H9 (cell line): ENCODE measurements around the gene RGS14. TPM values are rescaled to one million over a fixed set of nuclear protein-coding genes. Genes with fewer than 3 reads are reported as not detected.

Experiments used
- DNase-seq: peaks from one replicate; pipeline ENCODE4 v3.0.0-alpha.2; 2017
- H2AFZ ChIP-seq: one replicate; pipeline ENCODE4 v1.6.1; 2013; ENCODE audit warnings: mild to moderate bottlenecking, low read length, control low read depth, moderate library complexity
- H2AK5ac ChIP-seq: 2 replicates; pipeline ENCODE4 v1.6.1; 2013; ENCODE audit warnings: low read length, control low read depth, mixed read lengths; ENCODE audit not compliant: insufficient read length
- H2BK120ac ChIP-seq: one replicate; pipeline ENCODE4 v1.6.1; 2013; ENCODE audit warnings: low read depth, mild to moderate bottlenecking, low read length, control low read depth, inconsistent platforms; ENCODE audit not compliant: poor library complexity, severe bottlenecking
- H2BK12ac ChIP-seq: 2 replicates; pipeline ENCODE4 v1.6.1; 2013; ENCODE audit warnings: low read length, control low read depth, mixed read lengths, low read depth; ENCODE audit not compliant: insufficient read length
- H2BK15ac ChIP-seq: 2 replicates; pipeline ENCODE4 v1.6.1; 2013; ENCODE audit warnings: low read depth, low read length, control low read depth
- H2BK20ac ChIP-seq: one replicate; pipeline ENCODE4 v1.6.1; 2013; ENCODE audit warnings: low read depth, mild to moderate bottlenecking, low read length, control low read depth, inconsistent platforms; ENCODE audit not compliant: poor library complexity, severe bottlenecking
- H2BK5ac ChIP-seq: 2 replicates; pipeline ENCODE4 v1.6.1; 2013; ENCODE audit warnings: low read length, control low read depth, mixed read lengths; ENCODE audit not compliant: insufficient read length
- H3K14ac ChIP-seq: 2 replicates; pipeline ENCODE4 v1.6.1; 2013; ENCODE audit warnings: low read length, control low read depth; ENCODE audit not compliant: insufficient read depth
- H3K18ac ChIP-seq: 2 replicates; pipeline ENCODE4 v1.6.1; 2013; ENCODE audit warnings: low read depth, mild to moderate bottlenecking, mixed read lengths, low read length, control low read depth; ENCODE audit not compliant: insufficient read length
- H3K23ac ChIP-seq: 2 replicates; pipeline ENCODE4 v1.6.1; 2013; ENCODE audit warnings: low read length, control low read depth, mixed read lengths, low read depth; ENCODE audit not compliant: insufficient read length
- H3K23me2 ChIP-seq: 2 replicates; pipeline ENCODE4 v1.6.1; 2013; ENCODE audit warnings: low read depth, mild to moderate bottlenecking, mixed read lengths, low read length, control low read depth; ENCODE audit not compliant: insufficient read length, poor library complexity, severe bottlenecking
- H3K27ac ChIP-seq: 2 replicates; pipeline ENCODE4 v1.5.1; 2013; ENCODE audit warnings: low read length, control low read depth, mixed read lengths, low read depth; ENCODE audit not compliant: insufficient read length
- H3K27me3 ChIP-seq: 2 replicates; pipeline ENCODE4 v1.6.1; 2013; ENCODE audit warnings: low read length, control low read depth, inconsistent platforms; ENCODE audit not compliant: insufficient read depth
- H3K4ac ChIP-seq: 2 replicates; pipeline ENCODE4 v1.6.1; 2013; ENCODE audit warnings: low read depth, mild to moderate bottlenecking, control low read depth, inconsistent platforms, low read length, moderate library complexity
- H3K4me1 ChIP-seq: 2 replicates; pipeline ENCODE4 v1.6.1; 2013; ENCODE audit warnings: low read length, control low read depth, inconsistent platforms; ENCODE audit not compliant: insufficient read depth
- H3K4me2 ChIP-seq: 2 replicates; pipeline ENCODE4 v1.6.1; 2013; ENCODE audit warnings: low read length, control low read depth, mixed read lengths; ENCODE audit not compliant: insufficient read length, insufficient read depth
- H3K56ac ChIP-seq: 2 replicates; pipeline ENCODE4 v1.6.1; 2013; ENCODE audit warnings: low read depth, mild to moderate bottlenecking, mixed read lengths, low read length, control low read depth; ENCODE audit not compliant: insufficient read length
- H3K79me1 ChIP-seq: 2 replicates; pipeline ENCODE4 v1.6.1; 2013; ENCODE audit warnings: low read depth, mild to moderate bottlenecking, moderate library complexity, low read length, control low read depth, inconsistent platforms; ENCODE audit not compliant: insufficient read depth, poor library complexity, severe bottlenecking
- H3K79me2 ChIP-seq: 2 replicates; pipeline ENCODE4 v1.6.1; 2013; ENCODE audit warnings: low read length, control low read depth, inconsistent platforms; ENCODE audit not compliant: insufficient read depth
- H3K9ac ChIP-seq: 2 replicates; pipeline ENCODE4 v1.6.1; 2013; ENCODE audit warnings: low read length, control low read depth, mixed read lengths; ENCODE audit not compliant: insufficient read length; ENCODE audit errors: extremely low read depth
- H3K9me3 ChIP-seq: one replicate; pipeline ENCODE4 v1.6.1; 2013; ENCODE audit warnings: low read depth, low read length, inconsistent platforms; ENCODE audit not compliant: control insufficient read depth
- H3T11ph ChIP-seq: one replicate; pipeline ENCODE4 v1.6.1; 2013; ENCODE audit warnings: mild to moderate bottlenecking, low read length, control low read depth, inconsistent platforms
- H4K20me1 ChIP-seq: one replicate; pipeline ENCODE4 v1.6.1; 2013; ENCODE audit not compliant: control insufficient read depth, insufficient read length, insufficient read depth
- H4K5ac ChIP-seq: 2 replicates; pipeline ENCODE4 v1.6.1; 2013; ENCODE audit warnings: low read depth, mild to moderate bottlenecking, mixed read lengths, low read length, control low read depth; ENCODE audit not compliant: insufficient read length
- H4K8ac ChIP-seq: replicated peaks from 2 replicates; pipeline ENCODE4 v1.6.1; 2013; ENCODE audit warnings: low read length, control low read depth, mixed read lengths, low read depth; ENCODE audit not compliant: insufficient read length
- H4K91ac ChIP-seq: 2 replicates; pipeline ENCODE4 v1.6.1; 2013; ENCODE audit warnings: low read depth, mild to moderate bottlenecking, moderate library complexity, mixed read lengths, low read length, control low read depth; ENCODE audit not compliant: insufficient read length
- H3K27ac Mint-ChIP-seq, 3 experiments: 2 replicates in 2 of 3; 3 replicates in 1 of 3; pipeline ENCODE4 v1.8.0; 2020 to 2021; ENCODE audit warnings: mixed read lengths in 3 of 3, mild to moderate bottlenecking in 1 of 3, moderate library complexity in 1 of 3
- H3K27me3 Mint-ChIP-seq: 2 replicates; pipeline ENCODE4 v1.8.0; 2021; ENCODE audit warnings: low read depth, mild to moderate bottlenecking, moderate library complexity, mixed read lengths
- H3K36me3 Mint-ChIP-seq, 3 experiments: 2 replicates in 2 of 3; 3 replicates in 1 of 3; pipeline ENCODE4 v1.8.0; 2020 to 2021; ENCODE audit warnings: low read depth in 3 of 3, mixed read lengths in 3 of 3; ENCODE audit not compliant: insufficient read depth in 1 of 3
- H3K4me1 Mint-ChIP-seq, 2 experiments: 2 replicates each; pipeline ENCODE4 v1.8.0; 2020; ENCODE audit warnings: mixed read lengths in 2 of 2
- H3K4me3 Mint-ChIP-seq, 2 experiments: 2 replicates in 1 of 2; 3 replicates in 1 of 2; pipeline ENCODE4 v1.8.0; 2020 to 2021; ENCODE audit warnings: mild to moderate bottlenecking in 2 of 2, mixed read lengths in 2 of 2, moderate library complexity in 1 of 2
- H3K9me3 Mint-ChIP-seq, 2 experiments: 2 replicates in 1 of 2; 3 replicates in 1 of 2; pipeline ENCODE4 v1.8.0; 2020; ENCODE audit warnings: mild to moderate bottlenecking in 2 of 2, mixed read lengths in 2 of 2, moderate library complexity in 1 of 2
- WGBS: extraction: QIAGEN DNeasy Blood & Tissue Kit; methylation state at CpG from one replicate; pipeline ENCODE4 v1.1.7; 2013; ENCODE audit warnings: missing lambda C conversion rate, low lambda C conversion rate, mixed read lengths; ENCODE audit not compliant: insufficient read length; ENCODE audit errors: extremely low coverage; 5-methylcytosine and 5-hydroxymethylcytosine counted together
- total RNA-seq: library from RNA; stranded (reverse); gene quantifications from 2 replicates; pipeline ENCODE4 v1.2.1, GENCODE V29; 2021
- TF ChIP-seq, protein P1 (sequence below): fragments of 200-600 bp; sonication (generic); conservative IDR thresholded peaks from 3 replicates; pipeline ENCODE4 v1.8.0; 2021; ENCODE audit warnings: antibody characterized with exemption, mild to moderate bottlenecking

Gene RGS14
- total RNA-seq, 1 experiment from 2014 or later = 12.3 TPM

DNA sequence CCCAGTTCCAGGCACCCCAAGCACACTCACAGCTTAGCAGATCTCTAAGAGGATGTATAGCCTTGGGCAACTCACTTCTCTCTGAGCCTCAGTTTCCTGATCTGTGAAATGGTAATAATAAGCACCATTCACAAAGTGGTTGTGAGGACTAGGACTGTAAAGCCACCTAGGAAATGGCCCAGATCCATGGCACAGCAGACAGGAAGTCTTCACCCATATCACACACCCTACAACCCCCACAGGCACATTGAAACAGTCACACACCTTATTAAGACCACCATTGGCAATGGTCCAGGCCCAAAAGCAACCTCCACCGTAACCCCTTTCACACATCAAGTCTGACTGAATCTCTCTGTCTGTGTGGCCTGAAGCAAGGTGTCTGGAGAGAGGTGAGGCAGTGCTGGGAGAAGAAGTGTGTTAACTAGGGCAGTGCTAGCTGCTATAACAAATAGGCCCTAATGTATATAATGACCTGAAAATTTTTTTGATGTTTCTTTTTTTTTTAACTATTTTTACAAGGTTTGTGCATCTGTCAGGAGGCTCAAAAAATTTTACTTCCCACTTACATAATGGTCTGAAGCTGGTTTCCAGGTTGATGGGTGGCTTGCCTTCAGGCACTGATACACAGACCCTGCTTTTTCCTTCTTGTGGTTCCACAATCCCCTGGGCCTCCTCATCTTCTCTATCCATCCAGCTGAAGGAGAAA lies 2.4 kb upstream of the RGS14 start:
- H3K14ac ChIP-seq = no peak overlapping the region
- H3K4me3 Mint-ChIP-seq = no peak overlapping the region
- H2AK5ac ChIP-seq = no peak overlapping the region
- H3K23me2 ChIP-seq = peaks cover 7% of the 10 kb centered on the region
- H2BK15ac ChIP-seq = no peak overlapping the region
- no peak overlapping the region for H2BK12ac ChIP-seq
- no CpG with 5 or more reads among the region's 1 CpG for WGBS
- H3K4me1 ChIP-seq = peaks cover 3% of the 10 kb centered on the region; the same call in 1 of the 2 replicates
- H4K8ac ChIP-seq = no peak overlapping the region
- H2BK5ac ChIP-seq = no peak overlapping the region
- DNase-seq = no peak
- H2BK20ac ChIP-seq = no peak overlapping the region
- H3T11ph ChIP-seq = no peak overlapping the region
- no peaks in the 10 kb centered on the region for H4K20me1 ChIP-seq
- H2BK120ac ChIP-seq = no peak overlapping the region
- H4K91ac ChIP-seq = no peak overlapping the region
- no peak overlapping the region; a peak in 1 of 7 replicates for H3K27ac Mint-ChIP-seq
- H3K27me3 Mint-ChIP-seq = peaks cover 49% of the 10 kb centered on the region
- peaks cover 9% of the 10 kb centered on the region for H3K79me2 ChIP-seq
- H3K18ac ChIP-seq = no peak overlapping the region
- peaks cover 9 to 13% of the 10 kb centered on the region in 2 experiments for H3K4me1 Mint-ChIP-seq
- H3K79me1 ChIP-seq = peaks cover 4% of the 10 kb centered on the region
- no peaks in the 10 kb centered on the region for H3K27me3 ChIP-seq
- no peak overlapping the region for H3K56ac ChIP-seq
- no peak overlapping the region for H3K4ac ChIP-seq
- H3K9me3 Mint-ChIP-seq = peaks cover 3 to 4% of the 10 kb centered on the region in 2 experiments; a peak in 4 of 5 replicates
- no peak overlapping the region for H3K27ac ChIP-seq
- H3K23ac ChIP-seq = no peak overlapping the region
- H3K9ac ChIP-seq = no peak overlapping the region
- no peaks in the 10 kb centered on the region for H3K9me3 ChIP-seq
- no peak overlapping the region for H4K5ac ChIP-seq
- H3K4me2 ChIP-seq = no peak overlapping the region
- no peak overlapping the region for H2AFZ ChIP-seq
- TF ChIP-seq, protein P1, sequence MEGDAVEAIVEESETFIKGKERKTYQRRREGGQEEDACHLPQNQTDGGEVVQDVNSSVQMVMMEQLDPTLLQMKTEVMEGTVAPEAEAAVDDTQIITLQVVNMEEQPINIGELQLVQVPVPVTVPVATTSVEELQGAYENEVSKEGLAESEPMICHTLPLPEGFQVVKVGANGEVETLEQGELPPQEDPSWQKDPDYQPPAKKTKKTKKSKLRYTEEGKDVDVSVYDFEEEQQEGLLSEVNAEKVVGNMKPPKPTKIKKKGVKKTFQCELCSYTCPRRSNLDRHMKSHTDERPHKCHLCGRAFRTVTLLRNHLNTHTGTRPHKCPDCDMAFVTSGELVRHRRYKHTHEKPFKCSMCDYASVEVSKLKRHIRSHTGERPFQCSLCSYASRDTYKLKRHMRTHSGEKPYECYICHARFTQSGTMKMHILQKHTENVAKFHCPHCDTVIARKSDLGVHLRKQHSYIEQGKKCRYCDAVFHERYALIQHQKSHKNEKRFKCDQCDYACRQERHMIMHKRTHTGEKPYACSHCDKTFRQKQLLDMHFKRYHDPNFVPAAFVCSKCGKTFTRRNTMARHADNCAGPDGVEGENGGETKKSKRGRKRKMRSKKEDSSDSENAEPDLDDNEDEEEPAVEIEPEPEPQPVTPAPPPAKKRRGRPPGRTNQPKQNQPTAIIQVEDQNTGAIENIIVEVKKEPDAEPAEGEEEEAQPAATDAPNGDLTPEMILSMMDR = no peak
- no peaks in the 10 kb centered on the region; a peak in 1 of 7 replicates for H3K36me3 Mint-ChIP-seq
